GM23338 (cell line): ENCODE results near the gene SUN2.

Experiments
- CREB1 ChIP-seq: fragments of 250-450 bp; sonication (Bioruptor Pico); IDR thresholded peaks from 2 replicates; pipeline ENCODE4 v1.5.0; 2020; ENCODE audit warnings: low read depth, mild to moderate bottlenecking, moderate library complexity
- CTCF ChIP-seq, 2 experiments: fragments of 200-600 bp in 1 of 2; sonication (generic) in 1 of 2; conservative IDR thresholded peaks; 2 replicates each; pipeline versions ENCODE4 v1.5.1 to v1.6.1; 2016 to 2017; ENCODE audit warnings: antibody characterized with exemption in 2 of 2, low read depth in 2 of 2, mild to moderate bottlenecking in 2 of 2, moderate library complexity in 1 of 2
- ETS1 ChIP-seq: IDR thresholded peaks from 2 replicates; pipeline ENCODE4 v1.6.1; 2016; ENCODE audit warnings: antibody characterized with exemption
- EZH2 ChIP-seq: fragments of 200-600 bp; sonication (generic); IDR thresholded peaks from one replicate; pipeline ENCODE4 v1.8.0; 2017; ENCODE audit warnings: antibody characterized with exemption, mild to moderate bottlenecking, low read depth; ENCODE audit not compliant: unreplicated experiment
- EZH2phosphoT487 ChIP-seq: fragments of 200-600 bp; sonication (generic); IDR thresholded peaks from one replicate; pipeline ENCODE4 v1.8.1; 2018; ENCODE audit warnings: antibody characterized with exemption; ENCODE audit not compliant: unreplicated experiment
- JUNB ChIP-seq: IDR thresholded peaks from one replicate; pipeline ENCODE4 v1.6.1; 2016; ENCODE audit warnings: antibody characterized with exemption; ENCODE audit not compliant: unreplicated experiment
- POLR2AphosphoS5 ChIP-seq: IDR thresholded peaks from 2 replicates; pipeline ENCODE4 v1.6.1; 2016; ENCODE audit warnings: antibody characterized with exemption, low read depth
- REST ChIP-seq: IDR thresholded peaks from one replicate; pipeline ENCODE4 v1.6.1; 2018; ENCODE audit warnings: antibody characterized with exemption; ENCODE audit not compliant: unreplicated experiment
- STAT1 ChIP-seq: IDR thresholded peaks from one replicate; pipeline ENCODE4 v1.6.1; 2016; ENCODE audit warnings: antibody characterized with exemption; ENCODE audit not compliant: unreplicated experiment
- ZNF114 ChIP-seq: fragments of 250-450 bp; sonication (Bioruptor Pico); IDR thresholded peaks from 2 replicates; pipeline ENCODE4 v1.5.0; 2020; ENCODE audit warnings: mild to moderate bottlenecking, moderate library complexity

DNA sequence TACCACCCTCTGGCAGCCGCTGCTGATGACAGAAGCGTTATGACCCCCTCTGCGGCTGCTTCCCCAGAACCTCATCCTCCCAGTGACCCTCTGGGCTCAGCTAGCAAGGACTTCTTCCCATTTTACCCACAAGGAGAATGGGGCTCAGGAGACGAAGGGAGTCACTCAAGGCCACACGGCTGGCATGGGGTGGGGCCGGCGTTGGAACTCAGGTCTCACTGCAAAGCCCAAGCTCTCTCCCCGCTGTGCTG lies 16.8 kb upstream of the SUN2 start:
- no peak for TF ChIP-seq CTCF (conservative IDR thresholded peaks at IDR 0.05; ENCODE audit: low read depth in 2 of 2)
- no peak for TF ChIP-seq STAT1
- no peak for TF ChIP-seq EZH2
- TF ChIP-seq POLR2AphosphoS5: no peak
- TF ChIP-seq REST: no peak
- TF ChIP-seq CREB1 (CRISPR knock-in tag): no peak
- no peak for TF ChIP-seq ZNF114 (CRISPR knock-in tag)
- TF ChIP-seq EZH2phosphoT487: no peak
- no peak for TF ChIP-seq JUNB
- no peak for TF ChIP-seq ETS1
